NCI-H2171 (cell line): ENCODE measurements around the gene MCM10.
A peak's percentile ranks its signal among the peaks of the same experiment; 100 is the strongest.

Experiments used
- DNase-seq: peaks from one replicate; lab custom pipeline; 2025; lab: John Stamatoyannopoulos, UW

The MCM10 gene

DNA sequence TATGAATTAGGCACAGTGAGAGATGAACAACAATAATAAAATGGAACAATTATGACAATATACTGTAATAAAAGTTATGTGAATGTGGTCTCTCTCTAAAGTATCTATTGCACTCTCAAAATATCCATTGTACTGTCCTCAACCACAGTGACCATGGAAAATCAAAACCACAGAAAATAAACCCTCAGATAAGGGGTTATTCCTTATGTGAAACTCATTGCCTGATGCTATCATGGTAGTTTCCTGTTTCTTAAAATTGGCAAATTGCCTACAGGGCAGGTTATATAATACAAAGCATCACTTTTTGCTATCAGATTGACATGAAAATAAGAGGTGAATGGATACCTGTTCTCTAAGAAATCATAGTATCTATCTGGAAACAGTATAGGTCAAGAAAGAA, 3.8 kb downstream of the MCM10 start:
- DNase-seq = no peak

DNA sequence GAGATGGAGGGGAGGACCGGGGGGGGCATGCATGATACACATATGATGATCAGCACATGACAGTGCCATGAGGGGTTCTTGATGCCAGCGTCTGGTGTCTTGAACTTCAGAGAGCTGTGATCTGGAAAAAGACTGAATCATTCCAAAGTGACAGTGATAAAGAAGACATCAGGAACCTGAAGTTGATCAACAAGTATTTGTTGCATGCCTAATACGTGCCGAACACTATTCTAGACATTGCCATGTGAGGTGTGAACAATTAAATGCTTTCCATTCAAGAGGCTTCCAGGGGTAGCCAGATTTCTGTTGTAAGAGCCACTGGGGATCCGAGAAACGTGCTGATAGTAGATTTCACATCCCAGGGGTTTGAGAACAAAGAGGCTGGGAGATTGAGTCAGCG, 6.2 kb downstream of the MCM10 start:
- no peak for DNase-seq

DNA sequence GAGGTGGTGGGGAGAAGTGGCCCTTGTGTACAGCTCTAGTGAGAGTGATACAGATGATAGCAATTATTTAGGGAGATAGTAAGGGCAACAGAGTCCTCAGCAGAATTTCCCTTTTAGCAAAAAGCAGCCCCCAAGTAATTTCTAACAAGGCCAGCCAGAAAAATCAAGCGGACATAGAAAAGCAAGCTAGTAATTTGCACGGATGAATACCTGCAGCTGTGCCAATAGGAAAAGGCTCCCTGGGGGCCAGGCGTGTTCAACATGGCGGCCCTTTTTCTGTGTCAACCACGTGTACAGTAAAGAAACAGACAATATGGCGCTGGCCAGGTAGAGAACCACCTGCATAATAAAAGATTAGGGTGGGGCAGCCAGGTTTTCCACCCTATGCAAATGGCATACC, 7.4 kb downstream of the MCM10 start:
- peak; percentile 26 for DNase-seq

DNA sequence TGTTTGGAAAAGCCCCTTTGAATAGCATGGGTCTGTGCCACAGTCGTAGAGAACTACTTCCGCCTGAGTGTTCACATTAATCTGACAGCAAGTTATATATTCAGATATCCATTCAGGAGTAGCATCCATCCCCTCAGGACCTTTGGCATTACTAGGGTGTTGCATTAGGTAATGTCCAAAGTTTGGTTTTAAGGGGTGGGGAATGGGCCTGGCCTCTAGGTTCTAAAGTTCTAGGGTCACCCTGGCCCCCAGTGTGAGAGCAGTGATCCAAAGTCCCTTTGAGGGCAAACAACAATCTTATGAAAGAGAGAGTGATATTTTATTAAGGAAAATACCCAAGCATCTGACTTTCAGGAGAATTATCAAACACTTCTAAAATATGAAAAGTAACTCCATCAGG, 12.3 kb downstream of the MCM10 start:
- no peak for DNase-seq

DNA sequence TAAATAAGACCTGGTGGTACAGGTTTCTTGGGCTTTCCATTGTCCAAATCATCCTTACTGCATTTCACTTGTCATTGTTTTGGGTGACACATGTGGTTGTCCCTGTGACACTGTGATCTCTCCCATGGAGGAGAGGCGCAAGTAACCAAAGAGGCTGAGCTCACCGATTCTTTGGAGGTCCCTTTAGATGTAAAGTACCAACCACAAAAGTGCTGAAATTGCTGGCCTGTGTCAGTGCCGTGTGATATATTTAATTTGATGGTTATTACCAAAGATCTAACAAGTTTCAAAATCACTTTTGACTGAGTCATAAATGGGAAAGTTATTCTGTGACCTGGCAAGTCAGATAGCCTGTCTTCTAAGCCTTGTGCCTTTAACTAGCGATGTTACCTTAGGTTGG, 19.4 kb downstream of the MCM10 start:
- no peak for DNase-seq

DNA sequence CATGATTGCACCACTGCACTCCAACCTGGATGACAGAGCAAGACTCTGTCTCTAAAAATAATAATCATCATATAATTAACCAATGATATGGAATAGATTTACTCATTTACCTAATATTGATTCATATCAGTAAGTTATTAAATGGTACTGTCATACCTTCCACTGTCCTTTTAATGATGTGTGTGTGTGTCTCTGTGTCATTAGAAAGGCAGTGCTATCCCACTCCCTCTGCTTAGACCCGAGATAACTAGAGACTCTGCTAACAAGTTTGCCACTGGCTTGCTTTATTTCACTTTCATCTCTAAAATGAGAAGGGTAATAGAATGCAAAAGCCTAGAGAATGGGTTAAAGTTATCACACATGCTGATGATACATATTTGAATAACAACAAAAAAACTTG, 21.1 kb downstream of the MCM10 start:
- no peak for DNase-seq

DNA sequence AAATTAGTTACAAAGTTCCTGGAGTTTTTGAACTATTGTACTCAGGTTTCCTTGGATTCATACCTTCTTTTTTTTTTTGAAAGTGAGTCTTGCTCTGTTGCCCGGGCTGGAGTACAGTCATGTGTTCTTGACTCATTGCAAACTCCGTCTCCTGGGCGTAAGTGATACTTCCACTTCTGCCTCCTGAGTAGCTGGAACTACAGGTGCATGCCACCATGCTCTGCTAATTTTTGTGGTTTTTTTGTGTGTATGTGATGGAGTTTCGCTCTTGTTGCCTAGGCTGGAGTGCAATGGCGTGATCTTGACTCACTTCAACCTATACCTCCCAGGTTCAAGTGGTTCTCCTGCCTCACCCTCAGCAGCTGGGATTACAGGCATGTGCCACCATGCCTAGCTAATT, 22.3 kb downstream of the MCM10 start:
- DNase-seq = no peak

DNA sequence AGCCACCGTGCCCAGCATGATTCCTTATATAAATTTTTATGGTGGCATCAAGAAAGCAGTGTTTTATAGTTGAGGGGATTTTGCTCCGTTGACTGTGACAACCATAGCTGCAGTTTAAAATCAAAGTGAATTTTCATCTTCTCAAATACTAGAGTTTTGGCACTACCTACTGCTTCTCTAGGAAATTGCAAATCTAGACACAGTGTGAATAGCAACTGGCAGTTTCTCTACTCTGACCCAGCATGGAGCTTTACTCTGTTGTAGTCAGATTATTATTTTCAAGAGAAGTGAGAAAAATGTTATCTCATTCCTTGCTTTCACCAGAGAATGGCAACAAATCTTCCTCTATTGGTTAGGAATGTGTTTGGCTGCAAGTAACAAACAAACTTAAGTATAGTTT, 22.9 kb downstream of the MCM10 start:
- no peak for DNase-seq

DNA sequence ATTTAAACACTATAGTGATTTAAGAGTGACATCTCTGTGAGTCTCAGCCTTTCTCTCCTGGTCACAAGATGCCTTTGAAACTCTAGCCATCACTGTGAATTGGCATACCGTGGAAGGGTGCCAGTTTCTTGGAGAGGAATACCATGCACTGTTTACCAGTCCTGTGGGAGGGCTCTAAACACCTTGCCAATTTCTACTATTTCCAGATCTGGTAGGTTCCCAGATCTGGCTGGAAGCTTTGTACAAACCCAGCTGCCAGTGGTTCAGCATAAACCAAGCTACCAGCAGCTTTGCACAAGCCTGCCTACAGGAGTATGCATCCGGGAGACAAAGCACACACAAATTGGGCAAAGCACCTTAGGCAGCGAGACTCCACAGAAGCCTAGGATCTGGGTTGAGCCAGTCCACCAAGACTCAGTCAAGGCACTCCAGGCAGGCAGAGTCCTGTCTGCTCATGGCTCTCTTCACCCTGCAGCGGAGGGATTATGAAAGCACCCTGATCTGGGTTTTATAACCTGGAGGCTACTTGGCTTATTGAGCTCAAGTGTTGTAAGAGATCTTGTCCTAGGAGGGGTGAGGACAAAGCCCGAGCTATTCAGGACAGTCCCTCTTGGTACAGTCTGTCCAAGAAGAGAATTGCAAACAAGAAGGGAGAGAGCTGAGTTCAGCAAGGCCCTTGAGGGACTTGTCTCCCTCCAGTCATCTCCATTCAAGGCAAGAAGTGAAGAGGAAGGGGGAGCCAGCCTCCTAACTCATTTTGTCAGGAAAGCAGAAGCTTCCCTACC, 23.6 kb downstream of the MCM10 start:
- no peak for DNase-seq

DNA sequence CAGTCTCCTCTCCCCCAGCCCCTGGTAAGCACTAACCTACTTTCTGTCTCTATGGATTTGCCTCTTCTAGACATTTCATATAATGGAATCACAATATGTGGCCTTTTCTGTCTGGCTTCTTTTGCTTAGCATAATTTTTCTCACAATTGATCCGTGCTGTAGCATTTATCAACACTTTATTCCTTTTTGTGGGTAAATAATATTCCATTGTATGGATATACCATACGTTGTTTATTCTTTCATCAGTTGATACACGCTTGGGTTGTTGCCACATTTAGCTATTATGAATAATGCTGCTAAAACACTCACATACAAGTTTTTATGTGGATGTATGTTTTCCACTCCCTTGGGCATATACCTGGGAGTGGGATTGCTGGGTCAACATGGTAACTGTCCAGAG, 25.8 kb downstream of the MCM10 start:
- DNase-seq = no peak

DNA sequence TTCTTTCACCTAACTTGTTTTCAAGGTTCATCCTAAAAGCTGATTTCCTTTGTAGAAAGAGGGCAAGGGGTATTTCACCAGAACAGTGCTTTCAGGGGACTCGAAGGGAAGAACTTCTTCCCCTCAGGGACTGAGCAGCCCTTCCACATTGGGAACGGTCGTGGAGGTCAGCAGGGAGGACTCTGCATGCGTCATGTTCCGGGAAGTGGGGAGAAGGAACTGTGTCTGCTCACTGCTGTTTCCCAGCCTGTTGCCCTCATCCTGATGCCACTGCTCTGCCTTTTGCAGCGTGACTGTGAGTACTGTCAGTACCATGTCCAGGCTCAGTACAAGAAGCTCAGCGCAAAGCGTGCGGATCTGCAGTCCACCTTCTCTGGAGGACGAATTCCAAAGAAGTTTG, 27.2 kb downstream of the MCM10 start:
- DNase-seq = no peak

DNA sequence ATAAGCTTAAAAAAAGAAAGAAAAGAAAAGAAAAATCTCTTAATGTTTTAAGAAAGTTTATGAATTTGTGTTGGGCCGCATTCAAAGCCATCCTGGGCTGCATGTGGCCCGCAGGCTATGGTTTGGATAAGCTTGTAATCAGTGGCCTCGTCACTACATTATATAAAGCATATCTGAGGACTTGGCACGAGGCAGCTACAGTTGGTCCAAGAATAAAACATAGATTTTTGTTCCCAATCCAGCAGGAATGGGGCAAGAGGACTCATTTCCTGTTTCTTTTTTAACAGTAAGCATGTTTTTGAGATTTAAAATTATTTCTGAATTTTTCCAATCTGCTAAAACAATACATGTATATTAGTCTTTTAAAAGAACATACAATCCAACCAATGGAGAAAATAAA, 28.6 kb downstream of the MCM10 start:
- DNase-seq = no peak

DNA sequence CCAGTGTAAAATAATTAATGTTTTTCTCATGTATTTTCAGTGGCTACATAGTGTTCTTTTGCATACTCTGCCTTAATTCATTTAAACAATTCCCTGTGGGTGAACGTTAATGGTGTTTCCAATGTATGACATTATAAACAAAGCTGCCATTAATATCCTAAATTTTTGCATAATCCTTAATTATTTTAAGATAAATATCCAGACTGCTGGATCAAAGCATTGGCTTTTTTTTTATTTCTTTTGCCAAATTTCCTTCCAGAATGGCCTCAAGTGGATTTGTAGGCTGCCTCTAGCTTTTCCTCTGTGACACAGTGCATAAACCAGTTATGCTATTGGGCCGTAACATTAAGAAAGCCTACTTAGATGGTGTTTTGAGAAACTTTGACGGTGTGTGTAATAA, 29.5 kb downstream of the MCM10 start:
- DNase-seq = no peak

DNA sequence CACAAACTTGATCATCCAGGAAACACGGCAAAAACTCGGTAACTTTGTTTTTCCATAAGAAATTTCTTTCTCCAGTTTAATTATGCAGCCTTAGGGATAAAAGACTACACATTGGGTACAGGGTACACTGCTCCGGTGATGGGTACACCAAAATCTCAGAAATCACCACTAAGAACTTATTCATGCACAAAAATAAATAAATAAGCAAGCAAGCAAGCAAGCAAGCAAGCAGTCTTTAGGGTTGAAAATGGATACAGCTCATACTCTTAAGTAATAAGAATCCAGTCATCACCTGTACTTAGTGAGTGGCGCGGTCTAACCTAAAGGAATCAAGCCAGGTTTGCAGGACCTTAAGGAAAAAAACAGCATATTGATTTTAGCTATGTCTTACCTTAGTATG, 30.0 kb downstream of the MCM10 start:
- DNase-seq = no peak

DNA sequence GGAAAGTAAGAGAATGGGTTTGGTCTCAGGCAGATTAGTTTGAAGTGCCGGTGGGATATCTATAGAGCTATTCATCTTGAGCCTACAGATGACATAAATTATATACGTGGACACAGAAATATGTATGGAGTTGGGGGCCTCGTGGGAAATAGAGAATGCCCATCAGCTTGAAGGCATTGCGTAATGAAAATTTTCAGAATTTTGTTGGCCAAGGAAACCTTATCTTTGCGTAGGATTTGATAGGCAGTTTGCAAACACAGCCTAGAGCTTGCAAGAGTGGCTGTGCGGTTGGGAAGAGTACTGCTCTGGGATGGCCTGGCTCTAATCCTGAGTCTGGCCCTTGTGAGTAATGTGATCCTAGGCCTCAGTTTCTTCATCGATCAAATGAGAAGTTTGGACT, 32.3 kb downstream of the MCM10 start:
- no peak for DNase-seq

DNA sequence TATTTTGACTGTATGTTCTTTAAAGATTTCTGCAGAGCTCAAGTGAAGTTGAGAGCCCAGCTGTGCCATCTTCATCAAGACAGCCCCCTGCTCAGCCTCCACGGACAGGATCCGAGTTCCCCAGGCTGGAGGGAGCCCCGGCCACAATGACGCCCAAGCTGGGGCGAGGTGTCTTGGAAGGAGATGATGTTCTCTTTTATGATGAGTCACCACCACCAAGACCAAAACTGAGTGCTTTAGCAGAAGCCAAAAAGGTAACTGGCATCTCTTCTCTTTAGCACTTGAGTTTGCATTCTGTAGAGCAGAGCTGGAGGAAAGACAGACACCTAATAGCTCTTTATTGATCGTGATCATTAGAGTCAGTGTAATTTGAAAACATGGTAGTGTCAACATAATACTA, 33.7 kb downstream of the MCM10 start:
- no peak for DNase-seq

DNA sequence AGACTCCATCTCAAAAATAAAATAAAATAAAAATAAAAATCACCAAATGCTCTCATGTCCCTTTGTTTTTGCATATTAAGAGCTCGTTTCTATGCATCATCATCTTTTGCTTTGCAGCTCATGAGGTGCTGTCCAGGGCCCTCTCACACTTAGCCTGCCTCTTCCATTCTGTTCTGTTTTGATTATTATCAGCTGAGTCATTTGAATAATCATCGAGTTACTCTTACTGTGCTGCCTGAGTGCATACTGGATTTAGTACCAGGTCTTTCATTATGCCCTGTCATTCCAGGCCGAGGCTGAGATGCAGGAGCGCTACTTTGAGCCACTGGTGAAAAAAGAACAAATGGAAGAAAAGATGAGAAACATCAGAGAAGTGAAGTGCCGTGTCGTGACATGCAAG, 39.8 kb downstream of the MCM10 start:
- DNase-seq = no peak

DNA sequence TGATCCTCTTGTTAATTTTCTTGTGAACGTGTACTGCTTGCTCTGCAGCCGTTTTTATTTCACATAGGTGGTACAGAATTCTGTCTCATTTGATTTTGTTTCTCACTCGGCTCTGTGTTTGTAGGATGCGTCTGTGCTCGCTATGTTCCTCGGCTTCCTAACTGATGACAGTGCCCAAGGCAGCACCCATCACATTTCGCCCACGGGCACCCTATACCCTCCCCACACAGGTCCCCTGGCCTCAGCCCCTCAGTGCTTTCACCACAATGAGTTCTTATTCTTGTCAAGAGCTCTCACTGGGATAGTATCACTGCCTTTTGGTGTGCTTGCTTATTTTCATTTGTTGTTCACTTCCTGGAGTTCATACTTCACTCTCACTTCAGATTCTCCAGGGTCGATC, 44.7 kb downstream of the MCM10 start:
- DNase-seq = no peak

DNA sequence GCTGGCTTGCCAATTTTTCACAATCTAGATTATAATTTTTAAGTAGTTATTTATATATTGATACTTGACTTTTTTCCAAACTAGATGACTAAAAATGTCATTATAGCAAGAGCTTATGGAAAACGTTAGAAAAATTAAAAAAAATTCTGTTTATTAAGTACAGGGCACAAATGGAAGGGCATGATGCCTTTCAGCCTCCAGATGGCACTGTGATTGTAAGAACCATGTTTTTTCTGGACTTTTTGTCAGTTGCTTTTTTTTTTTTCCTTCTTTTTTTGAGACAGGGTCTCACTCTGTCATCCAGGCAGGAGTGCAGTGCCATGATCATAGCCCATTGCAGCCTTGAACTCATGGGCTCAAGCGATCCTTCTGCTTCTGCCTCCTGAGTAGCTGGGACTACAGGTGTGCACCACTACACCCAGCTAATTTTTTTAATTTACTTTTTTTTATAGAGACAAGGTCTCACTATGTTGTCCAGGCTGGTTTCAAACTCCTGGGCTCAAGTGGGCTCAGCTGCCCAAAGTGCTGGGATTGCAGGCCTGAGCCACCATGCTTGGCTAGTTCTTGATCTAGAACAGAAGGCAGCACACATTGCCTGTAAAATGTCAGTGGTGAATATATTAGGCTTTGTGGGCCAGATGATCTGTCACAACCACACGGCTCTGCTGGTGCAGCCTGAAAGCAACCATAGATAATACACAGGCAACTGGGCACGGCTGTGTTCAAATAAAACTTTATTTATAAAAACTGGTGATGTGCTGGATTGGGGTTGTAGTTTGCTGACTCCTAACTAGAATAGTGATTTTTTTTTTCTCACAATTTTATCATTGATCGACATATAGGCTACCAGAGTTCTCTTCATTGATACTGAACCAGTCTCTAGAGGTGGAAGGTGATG, 45.4 kb downstream of the MCM10 start:
- DNase-seq = no peak

DNA sequence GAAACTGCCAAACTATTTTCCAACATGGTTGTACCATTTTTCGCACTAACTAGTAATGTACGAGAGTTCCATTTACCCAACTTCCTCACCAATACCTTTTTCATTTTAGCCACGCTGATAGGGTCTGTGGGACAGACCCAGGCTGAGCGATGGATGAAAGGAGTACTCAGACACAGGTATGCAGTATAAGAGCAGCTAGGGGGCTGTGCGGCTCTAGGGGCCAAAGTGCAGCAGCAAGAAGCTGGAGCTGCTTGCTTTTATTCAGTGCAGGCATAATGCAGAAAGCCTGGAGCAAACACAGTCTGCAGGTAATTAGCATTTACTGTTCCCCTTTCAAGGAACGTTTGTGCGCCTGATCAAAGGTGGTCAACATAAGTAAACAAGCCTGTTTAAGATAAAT, 51.8 kb downstream of the MCM10 start:
- no peak for DNase-seq

DNA sequence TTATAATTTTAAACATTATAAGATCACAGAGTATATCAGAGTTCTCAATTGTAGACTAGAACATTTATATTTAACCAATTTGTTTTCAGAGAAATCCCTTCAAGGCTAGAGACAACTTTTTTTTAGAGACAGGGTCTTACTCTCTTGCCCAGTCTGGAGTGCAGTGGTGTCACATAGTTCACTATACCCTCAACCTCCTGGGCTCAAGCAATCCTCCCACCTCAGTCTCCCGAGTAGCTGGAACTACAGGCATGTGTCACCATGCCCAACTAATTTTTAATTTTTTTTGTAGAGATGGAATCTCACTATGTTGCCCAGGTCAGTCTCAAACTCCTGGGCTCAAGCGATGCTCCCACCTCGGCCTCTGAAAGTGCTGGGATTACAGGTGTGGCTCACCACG, 57.5 kb downstream of the MCM10 start:
- DNase-seq = no peak

DNA sequence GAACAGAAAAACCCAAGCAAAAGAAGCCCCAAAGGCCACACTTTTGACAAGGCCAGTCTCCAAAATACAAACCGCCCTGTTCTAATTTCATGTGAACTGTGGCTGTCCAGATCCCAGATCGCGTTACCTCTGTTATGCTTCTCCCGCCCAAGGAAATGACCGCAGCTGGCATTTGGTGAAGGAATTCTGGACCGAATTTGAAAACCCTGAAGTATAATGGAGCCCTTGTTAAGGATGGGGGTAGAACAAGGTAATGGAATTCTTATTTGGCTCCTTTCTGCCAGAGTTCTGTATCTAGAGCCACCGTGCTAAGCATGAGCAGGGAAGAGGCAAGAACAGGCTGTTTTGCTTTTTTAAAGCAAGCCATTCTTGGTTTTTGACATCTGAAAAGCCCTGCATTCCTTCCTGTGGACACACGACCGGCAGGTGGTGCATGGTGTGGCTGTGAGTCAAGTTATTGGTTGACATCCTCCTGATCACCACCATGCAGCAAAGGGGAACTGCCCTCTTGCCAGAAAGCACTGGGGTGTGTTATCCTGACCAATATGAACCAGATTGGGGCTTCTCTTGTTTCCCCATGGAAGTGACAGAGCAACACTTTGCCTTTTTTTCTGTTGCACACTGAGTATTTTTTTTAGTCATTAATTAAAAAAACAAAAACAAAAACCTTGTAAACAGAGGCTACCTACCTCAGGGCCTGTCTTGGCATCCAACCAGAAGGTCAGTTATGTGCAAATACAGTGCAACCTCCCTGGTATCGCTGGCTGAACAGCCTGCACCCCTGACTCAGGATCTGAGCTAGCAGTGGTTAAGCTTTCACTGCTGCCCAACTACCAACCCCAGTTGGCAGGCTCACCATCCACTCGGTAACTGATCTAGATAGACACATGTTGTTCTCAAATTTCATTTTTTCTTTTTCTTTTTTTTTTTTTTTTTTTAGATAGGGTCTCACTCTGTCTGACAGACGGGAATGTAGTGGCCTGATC, 58.6 kb downstream of the MCM10 start:
- no peak for DNase-seq
